Stromal cell of bone marrow (primary cell): ENCODE results near the gene ALKBH8.
"Not testable (repeated sequence)": the region's sequence is repeated elsewhere in the genome, so short reads cannot be mapped to it uniquely, and the experiment has no call there.

Experiments
- DNase-seq: peaks from one replicate; pipeline ENCODE4 v3.0.0-alpha.2; 2012; ENCODE audit warnings: low read depth

Gene ALKBH8, protein sequence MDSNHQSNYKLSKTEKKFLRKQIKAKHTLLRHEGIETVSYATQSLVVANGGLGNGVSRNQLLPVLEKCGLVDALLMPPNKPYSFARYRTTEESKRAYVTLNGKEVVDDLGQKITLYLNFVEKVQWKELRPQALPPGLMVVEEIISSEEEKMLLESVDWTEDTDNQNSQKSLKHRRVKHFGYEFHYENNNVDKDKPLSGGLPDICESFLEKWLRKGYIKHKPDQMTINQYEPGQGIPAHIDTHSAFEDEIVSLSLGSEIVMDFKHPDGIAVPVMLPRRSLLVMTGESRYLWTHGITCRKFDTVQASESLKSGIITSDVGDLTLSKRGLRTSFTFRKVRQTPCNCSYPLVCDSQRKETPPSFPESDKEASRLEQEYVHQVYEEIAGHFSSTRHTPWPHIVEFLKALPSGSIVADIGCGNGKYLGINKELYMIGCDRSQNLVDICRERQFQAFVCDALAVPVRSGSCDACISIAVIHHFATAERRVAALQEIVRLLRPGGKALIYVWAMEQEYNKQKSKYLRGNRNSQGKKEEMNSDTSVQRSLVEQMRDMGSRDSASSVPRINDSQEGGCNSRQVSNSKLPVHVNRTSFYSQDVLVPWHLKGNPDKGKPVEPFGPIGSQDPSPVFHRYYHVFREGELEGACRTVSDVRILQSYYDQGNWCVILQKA

DNA sequence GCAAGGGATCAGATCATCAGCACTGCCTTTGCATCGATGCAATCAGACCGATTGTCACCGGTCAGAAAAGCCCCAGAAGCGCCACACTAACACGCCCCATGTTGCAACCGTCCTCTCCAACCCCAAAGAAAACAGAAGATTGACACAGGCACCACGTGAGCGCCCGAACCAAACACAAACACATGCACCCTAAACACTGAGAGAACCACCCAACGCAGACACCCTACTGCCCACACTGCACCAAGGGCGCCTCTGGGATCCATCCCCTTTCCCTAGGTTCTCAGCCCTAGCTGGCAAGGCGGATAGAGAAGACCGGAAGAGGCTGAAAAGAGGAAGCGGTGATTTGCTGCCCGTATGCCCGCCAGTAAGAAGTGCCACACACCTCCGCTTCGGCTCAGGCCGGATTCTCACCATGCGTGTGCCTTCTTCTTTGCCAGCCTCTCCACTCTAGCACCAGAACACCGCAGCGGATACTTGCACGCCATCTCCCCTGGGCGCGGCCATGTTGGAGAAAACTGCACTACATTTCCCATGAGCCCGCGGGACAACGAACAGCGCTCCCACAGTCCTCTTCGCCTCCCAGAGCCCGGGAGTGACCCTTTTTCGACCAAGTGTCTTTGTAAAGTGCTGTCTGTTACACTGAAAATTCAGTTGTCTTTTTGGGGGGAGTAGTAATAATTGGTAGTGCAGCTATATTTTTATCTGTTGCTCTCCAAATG, at the start of gene ALKBH8:
Gene ALKBH8, minus strand, starts transcription at position 517 of the 719 bp plus-strand sequence. CDS start 4,842 bp downstream, outside the sequence.
- DNase-seq: peak; percentile 58

DNA sequence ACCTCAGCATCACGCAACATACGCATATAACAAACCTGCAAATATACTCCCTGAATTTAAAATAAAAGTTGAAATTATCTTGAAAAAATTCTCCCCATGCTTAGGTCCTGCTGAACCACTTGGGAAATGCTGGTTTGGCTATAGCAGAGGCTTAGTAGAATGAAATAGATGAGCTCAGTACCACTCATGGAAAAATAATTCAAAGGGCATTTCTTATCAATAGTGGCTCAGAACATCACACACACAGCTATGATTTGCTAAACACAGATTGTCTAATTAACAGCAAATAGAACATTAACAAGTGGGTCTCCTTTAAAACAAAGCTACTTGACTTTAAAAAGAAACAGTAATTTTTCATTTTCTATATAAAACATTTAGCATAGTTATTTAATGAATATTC, 46.9 kb upstream of the ALKBH8 start:
- no peak for DNase-seq

GRCh38 chr11:107609400-107610218, 44.1 kb upstream of the ALKBH8 start:
- DNase-seq: no peak

DNA sequence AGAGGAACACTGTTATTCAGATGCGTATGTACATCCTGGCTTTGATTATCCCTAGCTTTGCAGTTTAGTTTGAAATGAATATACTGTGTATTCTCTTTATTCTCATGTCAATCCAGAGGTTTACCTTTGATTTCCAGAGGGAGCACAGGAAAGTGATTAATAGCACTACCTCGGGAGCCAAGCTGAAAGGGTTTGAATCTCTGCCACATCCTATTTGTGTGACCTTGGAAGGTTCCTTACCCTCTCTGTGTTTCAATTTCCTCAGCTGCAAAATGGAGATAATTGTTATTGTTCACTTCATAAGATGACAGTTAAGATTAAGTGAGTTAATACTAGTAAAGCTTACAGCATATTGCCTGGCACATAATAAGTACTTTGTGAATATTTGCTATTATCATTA, 43.3 kb upstream of the ALKBH8 start:
- DNase-seq: no peak

DNA sequence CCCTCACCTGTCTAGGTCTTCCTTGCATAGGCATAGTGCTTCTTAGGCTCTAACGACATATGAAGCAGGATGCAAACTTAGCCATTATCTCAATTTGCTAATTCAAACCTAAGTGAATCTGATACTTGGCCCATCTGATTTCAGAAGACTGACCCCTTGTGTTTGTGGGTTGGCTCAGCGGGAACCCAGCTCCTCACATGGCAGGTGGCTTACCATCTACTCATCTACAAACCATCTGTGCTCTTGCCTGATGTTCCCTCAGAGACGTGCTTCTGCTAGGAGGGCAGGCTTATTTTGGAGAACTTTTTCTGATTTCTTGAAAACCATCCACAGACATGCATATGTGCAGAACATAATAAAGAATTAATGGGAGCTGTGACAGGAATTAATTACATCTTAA, 40.6 kb upstream of the ALKBH8 start:
- no peak for DNase-seq

GRCh38 chr11:107605061-107606006, 39.8 kb upstream of the ALKBH8 start:
- no peak for DNase-seq

DNA sequence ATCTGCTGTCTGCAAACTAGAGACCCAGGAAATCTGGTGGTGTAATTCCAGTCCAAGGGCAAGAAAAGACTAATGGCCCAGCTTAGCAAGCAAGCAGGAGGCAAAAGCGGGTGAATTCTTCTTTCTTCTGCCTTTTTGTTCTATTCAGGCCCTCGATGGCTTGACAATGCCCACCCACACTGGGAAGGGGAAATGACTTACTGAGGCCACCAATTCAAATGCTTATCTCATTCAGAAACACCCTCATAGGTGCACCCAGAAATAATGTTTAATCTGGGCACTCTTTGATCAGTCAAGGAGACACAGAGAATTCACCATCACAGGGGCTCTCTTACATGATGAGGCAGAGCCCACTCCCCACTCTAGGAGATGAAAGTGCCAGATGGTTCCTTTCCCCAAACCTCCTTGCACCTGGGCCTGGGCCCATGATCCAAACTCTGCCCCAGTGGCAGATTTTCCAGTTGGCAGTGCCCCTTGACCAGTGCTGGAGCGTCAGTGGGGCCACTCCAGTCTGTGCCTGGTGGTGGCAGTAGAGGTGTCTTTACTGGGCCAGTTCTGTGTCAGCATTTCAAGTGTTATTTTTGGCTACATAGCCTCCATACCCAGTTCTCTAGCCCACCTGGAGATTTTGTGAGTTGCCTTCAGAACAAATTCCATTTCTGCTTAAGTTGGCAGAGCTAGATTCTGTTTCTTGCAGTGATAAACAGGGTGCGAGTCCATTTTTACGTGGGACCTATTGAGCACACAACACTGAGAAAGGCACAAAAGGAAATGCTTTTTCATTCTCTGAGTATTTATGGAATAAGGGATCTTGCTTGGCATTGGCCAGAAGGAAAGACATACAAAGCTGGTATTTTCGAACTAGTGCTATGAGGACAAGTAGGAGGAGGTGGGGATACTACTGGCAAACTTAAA, 32.9 kb upstream of the ALKBH8 start:
- DNase-seq: no peak

- no peak for DNase-seq
Observed at GRCh38 chr11:107594736-107595135, 29.2 kb upstream of the ALKBH8 start.

- DNase-seq: no peak
Observed at GRCh38 chr11:107593951-107594350, 28.4 kb upstream of the ALKBH8 start.

DNA sequence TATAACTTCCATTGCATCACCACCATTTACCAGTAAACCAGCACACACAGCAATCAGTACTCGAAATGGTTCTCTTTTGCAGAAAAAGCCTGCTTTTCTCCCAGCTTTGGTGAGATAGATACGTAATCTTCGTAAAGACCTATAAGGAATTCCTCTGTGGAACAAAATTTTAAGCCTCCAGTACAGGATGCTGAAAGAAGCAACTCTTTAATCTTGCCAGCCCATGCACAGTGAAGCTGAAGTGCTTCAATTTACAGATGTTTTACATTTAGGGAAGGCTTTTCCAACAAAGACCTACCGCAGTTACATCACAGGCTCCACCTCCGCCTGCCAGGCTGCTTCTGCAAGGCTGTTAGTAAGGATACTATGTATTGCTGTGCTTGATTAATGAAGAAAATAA, 27.3 kb upstream of the ALKBH8 start:
- no peak for DNase-seq

GRCh38 chr11:107592231-107592590, 26.7 kb upstream of the ALKBH8 start:
- no peak for DNase-seq

- DNase-seq: no peak
Observed at GRCh38 chr11:107591378-107592230, 26.1 kb upstream of the ALKBH8 start.

DNA sequence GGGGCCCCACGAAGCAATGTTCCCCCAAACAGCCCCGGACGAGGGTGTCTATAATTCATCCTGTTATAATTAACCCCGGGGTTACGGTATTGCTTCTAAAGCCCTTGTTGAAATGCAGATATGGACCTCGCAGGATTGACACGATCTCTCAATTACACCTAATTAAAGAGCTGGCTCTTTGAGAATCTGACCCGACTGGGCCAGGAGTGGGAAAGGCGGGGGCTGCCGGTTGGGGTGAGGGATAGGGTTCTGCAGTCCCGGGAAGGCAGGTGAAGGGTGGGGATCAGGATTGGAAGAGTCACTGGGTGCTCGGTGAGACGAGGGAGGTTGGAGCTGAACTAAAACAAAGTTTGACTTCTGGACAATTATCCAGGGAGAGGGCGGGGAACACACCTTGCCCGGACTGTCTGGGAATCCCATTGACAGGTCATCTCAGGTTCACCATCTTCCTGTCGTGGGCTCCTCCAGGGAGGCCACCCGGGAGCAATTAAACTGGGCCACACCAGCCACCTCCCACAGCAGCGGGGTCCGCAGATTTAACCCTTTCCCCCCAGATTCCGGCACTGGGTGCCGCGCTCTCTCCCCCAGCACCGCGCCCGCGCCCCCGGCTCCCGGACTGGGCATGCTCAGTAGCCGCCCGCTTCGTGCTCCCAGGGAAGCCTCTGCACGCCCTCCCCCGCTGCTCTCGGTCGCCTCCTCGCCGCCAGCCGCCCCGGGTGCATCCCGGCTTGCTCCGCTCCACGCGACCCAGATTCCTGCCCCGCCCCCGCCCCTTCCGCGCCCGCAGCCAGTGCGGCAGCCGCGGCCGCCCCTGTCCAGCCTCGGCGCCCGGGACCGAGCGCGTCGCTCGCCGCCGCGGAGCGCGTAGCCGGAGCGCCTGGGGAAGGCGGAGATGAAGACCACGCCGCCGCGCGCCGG, 25.2 kb upstream of the ALKBH8 start, which contains the start of gene ELMOD1:
Gene ELMOD1, plus strand, starts transcription at position 688 of the 918 bp plus-strand sequence. CDS start 27,043 bp downstream, outside the sequence.
- no peak for DNase-seq

DNA sequence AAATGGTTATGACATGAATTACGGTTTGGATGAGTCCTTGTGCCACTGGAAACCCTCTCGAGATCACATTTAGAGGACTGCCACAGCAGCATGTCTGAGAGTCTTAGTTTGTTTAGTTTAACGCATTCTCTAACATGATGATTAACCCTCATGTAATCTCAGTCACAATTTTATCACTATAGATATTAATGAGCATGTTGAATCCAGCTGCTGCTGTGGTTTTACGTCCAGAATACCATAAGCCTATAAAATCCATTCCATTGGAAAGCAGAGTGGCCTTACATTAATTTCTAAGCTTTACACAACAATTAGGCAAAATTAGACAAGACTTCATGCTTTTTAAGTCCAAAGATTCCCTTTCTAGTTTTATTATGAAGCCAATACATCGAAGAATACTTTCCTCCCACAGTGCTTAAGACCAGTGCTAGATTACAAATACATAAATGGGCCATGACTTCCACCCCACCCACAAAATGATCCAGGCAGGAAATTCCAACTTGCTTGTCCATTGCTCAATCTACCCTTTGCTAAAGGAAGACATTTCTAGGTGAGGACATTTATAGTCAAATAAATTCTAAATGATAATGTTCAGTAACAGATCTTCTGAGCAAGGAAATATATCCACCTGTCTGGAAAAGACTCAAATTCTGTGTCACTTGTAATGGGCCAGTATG, 21.9 kb upstream of the ALKBH8 start:
- no peak for DNase-seq

DNA sequence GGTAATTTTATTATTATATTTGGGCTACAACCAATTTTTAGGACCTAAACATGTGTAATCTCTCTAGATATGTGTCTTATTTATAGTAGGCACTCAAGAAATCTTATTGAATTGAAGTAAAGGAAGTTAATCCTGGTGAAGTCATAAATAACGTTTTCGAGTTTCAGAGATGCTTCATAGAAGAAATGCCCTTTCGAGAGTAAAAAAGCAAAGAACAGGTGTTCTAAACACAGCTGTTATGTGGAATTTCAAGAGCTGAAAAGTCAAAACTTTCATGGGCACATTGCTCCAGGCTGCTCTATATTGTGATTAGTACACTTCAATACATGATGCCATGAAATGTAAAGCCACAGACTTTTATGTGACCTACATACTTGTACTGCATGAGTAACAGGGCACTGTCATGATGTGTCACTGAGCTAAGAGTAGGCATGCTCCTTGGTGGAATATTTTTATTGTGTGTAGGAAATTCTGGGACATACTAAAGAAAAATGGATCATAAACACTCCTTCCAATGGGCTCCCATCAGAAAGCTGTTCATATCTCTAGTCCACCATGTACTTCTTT, 18.2 kb upstream of the ALKBH8 start:
- no peak for DNase-seq

DNA sequence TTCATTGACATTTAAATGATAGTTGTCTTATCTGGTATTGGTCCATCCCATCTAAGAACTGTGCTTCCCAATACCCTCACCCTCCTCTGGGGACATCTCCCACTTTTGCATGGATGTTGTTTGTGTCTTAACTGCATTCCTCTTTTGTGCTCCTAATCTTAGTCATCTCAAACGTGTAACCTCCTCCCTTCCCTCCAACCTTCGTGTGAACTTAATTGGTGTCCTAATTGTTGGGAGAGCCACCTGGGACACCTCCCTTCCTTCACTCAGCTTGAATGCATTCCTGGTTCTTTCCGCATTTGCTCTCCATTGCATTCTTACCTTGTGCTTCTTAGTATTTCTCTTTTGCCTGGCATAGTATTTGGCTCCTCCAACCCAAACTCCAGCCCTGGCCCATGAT, 15.6 kb upstream of the ALKBH8 start:
- no peak for DNase-seq

DNA sequence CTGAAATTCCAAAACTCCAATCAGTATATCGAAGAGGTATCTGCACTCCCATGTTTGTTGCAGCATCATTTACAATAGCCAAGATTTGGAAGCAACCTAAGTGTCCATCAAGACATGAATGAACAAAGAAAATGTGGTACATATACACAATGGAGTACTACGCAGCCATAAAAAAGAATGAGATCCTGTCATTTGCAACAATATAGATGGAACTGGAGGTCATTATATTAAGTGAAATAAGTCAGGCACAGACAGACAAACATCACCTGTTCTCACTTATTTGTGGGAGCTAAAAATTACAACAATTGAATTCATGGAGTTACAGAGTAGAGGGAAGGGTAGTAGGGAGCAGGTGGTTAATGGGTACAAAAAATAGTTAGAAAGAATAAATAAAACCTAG, 13.6 kb upstream of the ALKBH8 start:
- DNase-seq: not testable (repeated sequence)
